NCI-H82 (cell line): ENCODE results near the gene C1orf105.
A peak's percentile ranks its signal among the peaks of the same experiment; 100 is the strongest.
"Not testable (repeated sequence)": the region's sequence is repeated elsewhere in the genome, so short reads cannot be mapped to it uniquely, and the experiment has no call there.

Experiments
- DNase-seq: peaks from one replicate; lab custom pipeline; 2025; lab: John Stamatoyannopoulos, UW

The C1orf105 gene

GRCh38 chr1:172489847-172490246, 69.4 kb downstream of the C1orf105 start:
- no peak for DNase-seq

- DNase-seq, result no peak
These were observed 71.9 kb downstream of the C1orf105 start for GRCh38 chr1:172492421-172492820.

DNA sequence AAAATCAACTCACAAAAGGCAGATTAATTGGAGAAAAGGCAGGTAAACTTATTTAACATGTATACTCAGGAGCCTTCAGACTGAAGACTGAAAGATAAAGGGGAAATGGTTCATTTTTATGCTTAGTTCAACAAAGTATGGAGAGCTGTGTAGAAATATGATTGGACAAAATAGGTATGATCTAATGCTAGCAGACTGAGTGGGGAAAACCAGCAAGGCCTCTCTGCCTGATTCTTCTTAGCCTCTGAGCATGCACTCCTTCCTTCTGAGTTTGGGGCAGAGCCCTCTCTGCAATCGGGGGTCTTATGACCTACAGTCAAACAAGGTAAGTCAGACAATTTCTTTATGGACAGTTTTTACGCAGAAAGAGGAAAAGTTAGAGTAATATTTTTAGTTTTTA, 73.7 kb downstream of the C1orf105 start:
- DNase-seq, result no peak

GRCh38 chr1:172496127-172496526, 75.6 kb downstream of the C1orf105 start:
- DNase-seq, result not testable (repeated sequence)

- peak; percentile 81 for DNase-seq
These were observed 76.2 kb downstream of the C1orf105 start for GRCh38 chr1:172496678-172497077.

DNA sequence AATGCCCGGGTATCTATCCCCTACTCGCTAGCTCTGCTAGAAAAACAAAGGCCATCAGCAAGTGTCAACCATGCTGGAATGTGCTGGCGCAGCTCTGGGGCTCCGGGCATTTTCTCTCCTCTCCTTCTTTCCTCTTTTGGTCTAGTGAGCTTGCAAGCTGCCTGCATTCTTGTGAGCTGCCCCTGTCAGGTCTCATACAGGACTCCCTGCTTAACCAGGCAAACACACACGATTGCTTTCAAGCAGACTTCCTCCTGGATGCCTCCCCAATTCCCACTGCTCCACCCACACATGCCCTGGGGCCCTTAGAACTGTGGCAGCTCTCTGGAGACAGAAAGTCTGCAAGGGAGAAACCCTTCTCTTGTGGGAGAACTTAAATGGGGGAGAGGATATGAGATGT, 76.7 kb downstream of the C1orf105 start:
- DNase-seq, result no peak

- no peak for DNase-seq
These were observed 78.4 kb downstream of the C1orf105 start for GRCh38 chr1:172498857-172499256.

DNA sequence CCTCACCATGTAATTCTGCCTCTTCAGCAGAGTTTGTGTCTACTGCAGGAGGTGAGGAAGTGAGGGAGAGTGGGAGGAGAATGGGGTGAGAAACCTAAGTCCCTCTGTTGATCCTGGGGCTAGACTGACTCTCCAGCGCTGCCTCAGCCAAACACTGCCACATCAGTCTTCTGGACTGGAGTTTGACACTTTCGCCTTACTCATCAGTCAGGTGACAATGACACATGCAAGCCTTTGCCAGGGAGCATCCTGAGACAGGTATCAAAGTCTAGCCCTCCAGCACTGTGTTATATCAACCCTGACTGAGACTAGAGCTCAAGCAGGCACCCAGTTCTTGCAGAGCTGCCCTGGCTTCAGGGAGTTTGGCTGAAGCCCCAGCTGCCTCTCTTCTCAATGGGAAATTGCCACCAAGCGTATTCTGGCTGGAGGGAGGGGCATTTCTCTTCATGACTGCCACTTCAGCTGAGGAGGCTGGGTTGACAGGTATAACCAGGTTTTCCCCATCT, 79.2 kb downstream of the C1orf105 start:
- no peak for DNase-seq

DNA sequence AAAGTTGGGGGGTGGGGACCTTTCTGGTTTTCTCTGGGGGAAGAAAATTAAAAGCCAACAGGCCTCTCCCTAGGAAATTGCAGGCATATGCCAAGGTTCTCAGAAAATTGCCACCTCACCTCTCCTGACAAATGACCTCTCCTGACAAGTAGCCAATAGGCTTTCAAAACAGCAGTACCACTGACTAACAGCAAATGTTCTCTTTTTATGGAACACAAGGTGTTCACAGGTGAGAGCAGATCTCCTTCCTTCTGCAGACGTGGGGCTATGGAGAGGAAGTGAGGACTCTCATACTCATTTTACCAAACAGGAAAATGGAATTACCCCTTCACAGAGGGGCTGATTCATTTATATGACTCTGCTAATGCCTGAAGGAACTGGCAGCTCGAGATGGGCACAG, 79.7 kb downstream of the C1orf105 start:
- DNase-seq, result no peak

GRCh38 chr1:172507741-172508140, 87.3 kb downstream of the C1orf105 start:
- DNase-seq, result no peak

- DNase-seq, result no peak
These were observed 90.0 kb downstream of the C1orf105 start for GRCh38 chr1:172510479-172510878.

- DNase-seq, result no peak
These were observed 92.1 kb downstream of the C1orf105 start for GRCh38 chr1:172512591-172512990.

DNA sequence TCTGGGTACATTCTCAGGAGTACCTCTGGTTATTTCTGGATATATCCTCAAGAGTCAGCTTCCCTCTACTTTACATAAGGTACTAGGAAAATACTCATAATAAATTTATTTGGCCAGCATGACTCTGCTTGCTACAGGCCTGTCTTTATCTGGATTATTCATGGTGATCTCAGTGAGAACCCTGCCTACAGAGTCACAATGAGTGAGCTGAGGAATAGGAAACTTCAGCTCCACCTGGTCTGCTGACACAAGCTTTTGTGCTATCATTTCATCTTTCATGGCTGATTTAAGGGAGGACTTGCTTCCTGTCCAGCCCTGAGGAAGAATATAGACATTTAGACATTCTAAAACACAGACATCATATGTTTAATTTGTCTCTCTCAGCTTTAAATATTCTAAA, 93.0 kb downstream of the C1orf105 start:
- DNase-seq, result no peak

GRCh38 chr1:172514108-172514507, 93.6 kb downstream of the C1orf105 start:
- no peak for DNase-seq

GRCh38 chr1:172515436-172515835, 95.0 kb downstream of the C1orf105 start:
- no peak for DNase-seq

GRCh38 chr1:172515927-172516326, 95.4 kb downstream of the C1orf105 start:
- DNase-seq, result no peak

DNA sequence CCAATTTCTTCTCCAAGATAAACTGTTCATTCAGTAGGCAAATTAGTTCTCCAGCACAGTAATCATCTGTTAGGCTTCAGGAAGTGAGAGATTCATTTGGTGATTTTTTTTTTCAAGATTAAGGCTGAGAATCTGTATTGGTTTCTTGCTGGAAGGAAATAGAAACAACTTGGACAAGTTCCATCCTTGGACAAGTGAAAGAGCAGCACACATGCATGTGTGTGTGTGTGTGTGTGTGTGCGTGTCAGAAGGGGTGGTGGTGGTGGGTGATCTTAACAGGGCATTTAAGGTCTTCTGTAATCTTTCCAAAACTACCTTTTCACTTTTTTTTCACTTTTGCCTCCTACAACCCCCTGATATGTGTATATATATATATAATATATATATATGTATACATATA, 96.6 kb downstream of the C1orf105 start:
- no peak for DNase-seq

DNA sequence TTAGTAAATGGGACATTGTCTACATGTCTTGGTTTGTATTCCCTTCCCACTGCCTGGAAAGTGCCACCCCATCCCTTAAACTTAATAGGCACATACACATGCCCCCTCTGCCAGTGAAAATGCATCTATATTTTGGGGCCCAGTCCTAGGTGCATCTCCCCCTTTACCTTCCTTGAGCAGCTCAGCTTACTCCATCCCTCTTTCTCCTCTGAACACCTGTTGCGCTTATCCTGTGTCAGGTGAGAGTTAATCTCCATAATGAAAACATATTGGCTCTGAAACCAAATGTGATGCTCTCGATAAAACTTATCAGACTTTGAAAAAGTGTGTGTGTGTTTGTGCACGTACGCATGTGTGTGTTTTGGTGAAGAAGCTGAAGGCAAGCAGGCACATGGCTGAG, 97.1 kb downstream of the C1orf105 start:
- no peak for DNase-seq
